Immature natural killer cell (primary cell): Measurements from ENCODE around the gene MAP2K3. TPM values are rescaled to one million over a fixed set of nuclear protein-coding genes. Genes with fewer than 3 reads are reported as not detected.
"Not testable (repeated sequence)": the region's sequence is repeated elsewhere in the genome, so short reads cannot be mapped to it uniquely, and the experiment has no call there.

Experiments used
- DNase-seq, 3 donors: peaks; one replicate each; pipeline ENCODE4 v3.0.0; 2022; ENCODE audit warnings: mixed read lengths in 1 of 3
- H3K27ac Mint-ChIP-seq, 6 donors: one replicate each; pipeline ENCODE4 v1.8.0; 2020; ENCODE audit warnings: mixed read lengths in 6 of 6, mild to moderate bottlenecking in 5 of 6, inconsistent platforms in 4 of 6, moderate library complexity in 3 of 6
- H3K27me3 Mint-ChIP-seq, 3 donors: one replicate each; pipeline ENCODE4 v1.8.0; 2020 to 2021; ENCODE audit warnings: low read depth in 3 of 3, mild to moderate bottlenecking in 3 of 3, mixed read lengths in 3 of 3, moderate library complexity in 3 of 3, inconsistent platforms in 1 of 3
- H3K36me3 Mint-ChIP-seq, 3 donors: one replicate each; pipeline ENCODE4 v1.8.0; 2020; ENCODE audit warnings: mixed read lengths in 3 of 3, inconsistent platforms in 2 of 3, mild to moderate bottlenecking in 2 of 3
- H3K4me1 Mint-ChIP-seq, 2 donors: one replicate each; pipeline ENCODE4 v1.8.0; 2020; ENCODE audit warnings: inconsistent platforms in 2 of 2, mild to moderate bottlenecking in 2 of 2, mixed read lengths in 2 of 2, moderate library complexity in 1 of 2
- H3K4me3 Mint-ChIP-seq, 5 donors: one replicate each; pipeline ENCODE4 v1.8.0; 2020; ENCODE audit warnings: mild to moderate bottlenecking in 5 of 5, mixed read lengths in 5 of 5, inconsistent platforms in 3 of 5, moderate library complexity in 3 of 5
- H3K9me3 Mint-ChIP-seq, 6 donors: one replicate each; pipeline ENCODE4 v1.8.0; 2020; ENCODE audit warnings: mild to moderate bottlenecking in 6 of 6, mixed read lengths in 6 of 6, inconsistent platforms in 4 of 6, moderate library complexity in 3 of 6
- polyA plus RNA-seq, 3 donors: library from polyadenylated mRNA; unstranded; fragments of 300-500 nt; fragmentation: Illumina TruSeq; gene quantifications; one replicate each; pipeline ENCODE4 v1.2.3, GENCODE V29; 2021

MAP2K3 gene
- polyA plus RNA-seq, 3 donors from 2014 or later = 66.6 to 136 (median 93.9) TPM

DNA sequence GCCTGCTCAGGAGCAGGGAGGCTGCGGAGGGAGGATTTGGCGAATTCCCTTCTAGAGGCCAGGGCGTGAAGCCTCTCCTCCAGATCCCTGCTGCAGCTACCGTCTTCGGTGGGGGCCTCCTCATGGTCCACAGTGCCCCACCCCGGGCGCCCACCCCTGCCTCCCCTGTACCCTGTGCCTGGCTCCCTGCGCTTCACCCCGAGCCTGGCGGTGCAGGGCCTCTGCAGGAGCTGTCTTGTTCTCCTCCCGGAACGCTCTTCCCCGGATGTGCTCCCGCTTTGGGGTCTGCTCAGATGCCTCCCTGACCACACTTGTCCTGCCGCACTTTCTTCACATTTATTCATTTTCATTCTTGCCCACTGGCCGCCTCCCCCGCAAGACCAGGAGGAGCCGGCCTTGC is 33.3 kb downstream of the MAP2K3 start:
- not testable (repeated sequence) for H3K4me1 Mint-ChIP-seq, H3K4me3 Mint-ChIP-seq, DNase-seq, H3K36me3 Mint-ChIP-seq, H3K9me3 Mint-ChIP-seq, H3K27ac Mint-ChIP-seq
- H3K27me3 Mint-ChIP-seq = peaks cover 0 to 11% (median 2%) of the 10 kb centered on the region in 3 donors

DNA sequence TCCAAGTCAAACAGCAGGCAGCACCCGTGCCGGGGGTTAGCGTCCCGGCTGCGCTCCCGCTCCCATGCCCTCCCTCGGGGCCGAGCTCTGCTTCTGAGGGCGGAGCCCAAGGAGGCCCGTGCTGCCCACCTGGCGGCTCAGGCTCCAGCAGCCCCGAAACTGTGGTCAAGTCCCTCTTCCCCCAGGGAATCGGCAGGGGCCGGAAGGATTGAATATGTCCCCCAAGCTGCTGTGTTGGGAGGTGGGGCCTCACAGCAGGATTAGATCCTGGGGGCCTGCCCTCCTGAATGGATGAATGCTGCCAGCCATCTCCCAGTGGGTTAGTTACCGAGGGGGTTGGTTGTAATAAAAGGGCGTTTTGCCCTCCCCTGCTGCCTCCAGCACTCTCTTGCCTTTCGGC is 33.9 kb downstream of the MAP2K3 start:
- Mint-ChIP-seq H3K27ac (no peak overlapping the region), H3K9me3 (peaks cover 0 to 2% (median 0%) of the 10 kb centered on the region in 6 donors), H3K4me3 (no peak overlapping the region), H3K4me1 (peaks cover 8% of the 10 kb centered on the region in 2 donors), H3K27me3 (peaks cover 0 to 11% (median 7%) of the 10 kb centered on the region in 3 donors), H3K36me3 (no peaks in the 10 kb centered on the region)
- no peak for DNase-seq

- not testable (repeated sequence) for H3K27ac Mint-ChIP-seq, H3K9me3 Mint-ChIP-seq, H3K27me3 Mint-ChIP-seq, H3K4me1 Mint-ChIP-seq, H3K36me3 Mint-ChIP-seq, DNase-seq, H3K4me3 Mint-ChIP-seq
Observed at GRCh38 chr17:21318856-21319255, 34.3 kb downstream of the MAP2K3 start.

GRCh38 chr17:21319256-21319655 is 34.7 kb downstream of the MAP2K3 start:
- not testable (repeated sequence) for H3K27me3 Mint-ChIP-seq, H3K36me3 Mint-ChIP-seq, H3K9me3 Mint-ChIP-seq, H3K4me1 Mint-ChIP-seq, H3K27ac Mint-ChIP-seq, DNase-seq, H3K4me3 Mint-ChIP-seq

DNA sequence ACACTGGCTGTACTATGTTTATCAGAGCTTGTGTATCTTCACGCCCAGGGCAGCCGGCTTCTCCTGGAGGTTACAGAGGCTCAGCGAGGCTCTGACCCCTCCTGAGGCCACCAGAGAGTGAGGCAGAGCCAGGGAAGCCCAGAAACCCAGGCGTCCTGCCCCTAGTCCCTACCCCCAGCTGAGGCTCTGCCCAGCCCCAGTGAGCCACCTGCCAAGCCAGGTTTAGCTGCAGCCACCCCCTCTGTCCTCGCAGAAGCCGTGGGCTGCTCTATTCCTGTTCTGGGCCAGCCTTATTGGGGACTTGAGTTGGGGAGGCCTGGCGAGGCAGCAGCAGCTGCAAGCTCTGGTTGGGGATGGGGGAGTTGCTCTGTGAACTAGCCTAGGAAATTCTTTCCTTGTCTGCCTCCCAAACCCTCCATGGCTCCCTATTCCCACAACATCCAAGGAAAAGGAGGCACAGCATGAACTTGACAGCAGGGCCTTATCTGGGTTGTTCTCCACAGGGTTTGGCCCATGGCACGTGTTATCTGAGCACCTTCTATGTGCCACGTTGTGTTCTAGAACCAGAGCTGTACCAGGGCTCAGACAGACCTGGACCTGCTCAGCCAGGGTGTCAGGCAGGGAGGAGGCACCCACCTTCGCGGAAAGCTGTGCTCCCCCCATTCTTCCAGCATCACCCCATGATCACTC is 35.3 kb downstream of the MAP2K3 start:
- not testable (repeated sequence) for H3K9me3 Mint-ChIP-seq, H3K27me3 Mint-ChIP-seq, H3K4me1 Mint-ChIP-seq, H3K4me3 Mint-ChIP-seq, H3K27ac Mint-ChIP-seq, DNase-seq, H3K36me3 Mint-ChIP-seq

DNA sequence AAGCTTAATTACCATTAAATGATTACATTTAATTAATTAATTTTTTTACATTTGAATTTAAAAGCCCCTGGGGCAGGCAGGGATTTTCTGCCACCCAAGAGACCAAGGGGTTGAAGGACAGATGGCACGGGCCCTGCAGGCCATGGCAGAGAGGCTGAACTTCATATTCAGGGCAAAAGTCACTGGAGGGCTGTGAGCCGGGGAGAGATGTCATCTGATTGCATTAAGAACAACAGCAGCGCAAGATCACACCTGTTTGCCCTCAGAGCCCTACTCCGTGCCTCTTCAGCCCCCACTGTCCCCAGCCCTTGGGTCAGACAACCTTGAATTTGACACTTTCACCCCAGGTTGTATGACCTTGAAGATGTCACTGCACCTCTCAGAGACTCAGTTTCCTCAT is 35.9 kb downstream of the MAP2K3 start:
- H3K27ac Mint-ChIP-seq, H3K4me3 Mint-ChIP-seq, H3K4me1 Mint-ChIP-seq, H3K36me3 Mint-ChIP-seq, H3K27me3 Mint-ChIP-seq, H3K9me3 Mint-ChIP-seq, DNase-seq: not testable (repeated sequence)

GRCh38 chr17:21321061-21321460 is 36.5 kb downstream of the MAP2K3 start:
- not testable (repeated sequence) for H3K9me3 Mint-ChIP-seq, DNase-seq, H3K4me1 Mint-ChIP-seq, H3K27me3 Mint-ChIP-seq, H3K4me3 Mint-ChIP-seq, H3K36me3 Mint-ChIP-seq, H3K27ac Mint-ChIP-seq

- not testable (repeated sequence) for DNase-seq, H3K36me3 Mint-ChIP-seq, H3K9me3 Mint-ChIP-seq, H3K4me1 Mint-ChIP-seq, H3K27me3 Mint-ChIP-seq
- peak overlapping the region in 1 of 6 donors; percentile 62 for H3K27ac Mint-ChIP-seq
- peak overlapping the region in 1 of 5 donors; percentile 64 for H3K4me3 Mint-ChIP-seq
Observed at GRCh38 chr17:21321744-21322191, 37.3 kb downstream of the MAP2K3 start.

- H3K27ac Mint-ChIP-seq = peak overlapping the region; percentile 80 to 91 (median 85)
- not testable (repeated sequence) for H3K4me1 Mint-ChIP-seq, DNase-seq, H3K9me3 Mint-ChIP-seq, H3K27me3 Mint-ChIP-seq, H3K36me3 Mint-ChIP-seq
- peak overlapping the region; percentile 88 to 97 (median 90) for H3K4me3 Mint-ChIP-seq
Observed at GRCh38 chr17:21323257-21324111, 39.0 kb downstream of the MAP2K3 start.

- not testable (repeated sequence) for H3K4me1 Mint-ChIP-seq, H3K27me3 Mint-ChIP-seq, H3K4me3 Mint-ChIP-seq, H3K27ac Mint-ChIP-seq, H3K9me3 Mint-ChIP-seq, DNase-seq, H3K36me3 Mint-ChIP-seq
Observed at GRCh38 chr17:21324741-21325140, 40.2 kb downstream of the MAP2K3 start.

DNA sequence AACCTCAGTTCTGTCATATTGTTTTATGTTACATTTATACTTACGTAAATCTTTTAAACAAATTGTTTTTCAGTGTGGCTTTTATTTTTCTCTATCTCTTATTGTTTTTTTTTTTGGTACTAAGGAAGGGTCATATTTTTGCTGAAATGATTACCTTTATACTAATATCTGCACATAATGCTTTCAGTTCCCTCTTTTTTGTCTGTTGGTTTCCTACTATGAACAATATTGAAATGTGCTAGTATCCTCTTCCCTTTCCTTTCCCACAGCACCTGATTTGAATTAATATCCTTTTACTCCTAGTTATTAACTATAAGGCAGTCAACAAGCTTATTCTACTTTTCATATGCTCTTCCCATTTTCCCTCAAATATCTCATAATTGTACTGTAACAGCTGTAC is 43.4 kb downstream of the MAP2K3 start:
- H3K27me3 Mint-ChIP-seq, H3K9me3 Mint-ChIP-seq, DNase-seq, H3K4me1 Mint-ChIP-seq, H3K4me3 Mint-ChIP-seq, H3K36me3 Mint-ChIP-seq, H3K27ac Mint-ChIP-seq: not testable (repeated sequence)

DNA sequence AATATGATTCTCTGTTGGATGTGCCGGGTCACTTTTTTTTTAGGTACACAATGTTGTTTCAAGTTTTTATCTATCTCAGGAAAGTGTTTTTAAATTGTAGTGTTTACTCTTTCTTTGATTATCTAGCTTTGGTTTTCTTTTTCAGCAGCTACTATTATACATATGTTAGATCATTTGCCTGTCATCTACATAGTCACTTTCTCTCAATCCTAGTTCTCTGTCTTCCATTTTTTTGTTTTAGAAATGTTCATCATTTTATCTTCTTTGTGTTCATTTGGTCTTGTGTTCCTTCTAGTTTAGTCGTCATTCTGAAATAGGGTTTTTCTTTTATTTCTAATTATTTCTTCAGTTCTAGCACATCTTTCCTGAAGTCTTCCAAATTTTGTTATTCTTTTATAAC is 44.3 kb downstream of the MAP2K3 start:
- not testable (repeated sequence) for H3K4me1 Mint-ChIP-seq, DNase-seq, H3K27ac Mint-ChIP-seq, H3K4me3 Mint-ChIP-seq, H3K27me3 Mint-ChIP-seq, H3K36me3 Mint-ChIP-seq
- H3K9me3 Mint-ChIP-seq = peaks cover 2 to 10% (median 6%) of the 10 kb centered on the region in 6 donors

DNA sequence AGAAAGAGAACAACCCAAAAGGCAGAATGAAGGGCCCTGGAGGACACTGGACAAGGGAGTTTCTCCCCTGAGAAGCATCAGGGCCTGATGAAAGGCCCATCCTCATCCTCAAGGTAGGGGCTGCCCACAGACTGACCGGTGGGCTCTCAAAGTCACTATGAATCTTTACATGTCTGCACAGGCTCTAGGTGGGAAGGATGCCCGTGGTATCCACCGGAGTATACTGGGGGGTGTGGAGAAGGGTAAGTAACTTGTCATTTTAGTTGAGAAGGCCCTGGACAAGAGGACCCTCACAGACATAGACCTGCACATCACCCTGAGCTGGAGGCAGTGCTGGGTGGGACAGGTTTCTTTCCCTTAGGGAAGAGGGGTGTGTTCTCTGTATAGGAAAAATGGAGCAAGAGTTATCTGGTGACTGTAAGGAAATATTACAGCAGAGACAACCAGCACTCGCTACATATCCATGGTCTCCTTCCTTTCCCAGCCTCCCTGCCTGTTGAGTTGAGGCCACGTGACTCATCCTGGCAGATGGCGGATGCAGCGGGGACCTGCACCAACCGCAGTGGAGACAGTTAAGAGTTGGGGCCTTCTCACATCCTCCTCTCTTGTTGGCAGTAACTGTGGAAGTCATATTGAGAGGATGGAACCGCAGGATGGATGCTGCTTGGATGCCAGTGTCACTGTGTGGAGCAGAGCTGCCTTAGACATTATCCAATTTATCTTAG is 46.1 kb downstream of the MAP2K3 start:
- peaks cover 2 to 10% (median 5%) of the 10 kb centered on the region in 6 donors for H3K9me3 Mint-ChIP-seq
- H3K27me3 Mint-ChIP-seq = peaks cover 2 to 8% (median 2%) of the 10 kb centered on the region in 3 donors
- H3K4me3 Mint-ChIP-seq = no peak overlapping the region
- DNase-seq = no peak
- H3K27ac Mint-ChIP-seq = no peak overlapping the region
- H3K4me1 Mint-ChIP-seq = no peaks in the 10 kb centered on the region
- H3K36me3 Mint-ChIP-seq = peaks cover 0 to 8% (median 0%) of the 10 kb centered on the region in 3 donors
